Upper lobe of left lung (tissue), 4 donors: ENCODE results near the gene MRPL50.

Experiments used
- CTCF ChIP-seq, 6 experiments: fragments of 450-650 bp in 4 of 6; fragments of 200-600 bp in 2 of 6; sonication (generic) in 2 of 6; IDR thresholded peaks; one replicate each; pipeline ENCODE4 v1.5.1; 2016 to 2019; ENCODE audit warnings: antibody characterized with exemption in 6 of 6
- EP300 ChIP-seq, 4 donors: sonication (generic); formaldehyde crosslinking; IDR thresholded peaks; one replicate each; pipeline ENCODE4 v1.5.1; 2017; ENCODE audit warnings: antibody characterized with exemption in 4 of 4, control low read depth in 2 of 4
- POLR2A ChIP-seq, 4 donors: fragments of 450-650 bp; IDR thresholded peaks; one replicate each; pipeline ENCODE4 v1.5.1; 2016 to 2017; ENCODE audit warnings: antibody characterized with exemption in 4 of 4, mild to moderate bottlenecking in 2 of 4
- POLR2AphosphoS5 ChIP-seq, 2 donors: sonication (generic); formaldehyde crosslinking; IDR thresholded peaks; one replicate each; pipeline ENCODE4 v1.5.1; 2017; ENCODE audit warnings: antibody characterized with exemption in 2 of 2

- TF ChIP-seq CTCF (IDR thresholded peaks at IDR 0.05) = no peak
- no peak for TF ChIP-seq POLR2AphosphoS5 (IDR thresholded peaks at IDR 0.05)
- TF ChIP-seq POLR2A (IDR thresholded peaks at IDR 0.05) = no peak
- no peak for TF ChIP-seq EP300 (IDR thresholded peaks at IDR 0.05)
Observed at GRCh38 chr9:101442318-101442717, 43.9 kb upstream of the MRPL50 start.
